Endodermal cell (in vitro differentiated cells): ENCODE data around the gene TMIGD1. TPM values are rescaled to one million over a fixed set of nuclear protein-coding genes. Genes with fewer than 3 reads are reported as not detected.

ENCODE experiments used
- DNase-seq: peaks from one replicate; pipeline ENCODE4 v3.0.0-alpha.2; 2017
- H3K27ac ChIP-seq: 2 replicates; pipeline ENCODE4 v1.5.1; 2013; ENCODE audit warnings: mild to moderate bottlenecking, low read depth, low read length, moderate library complexity
- H3K27me3 ChIP-seq: 2 replicates; pipeline ENCODE4 v1.6.1; 2013; ENCODE audit warnings: mild to moderate bottlenecking, low read length, moderate library complexity; ENCODE audit not compliant: insufficient read depth, control insufficient read depth, poor library complexity, severe bottlenecking
- H3K36me3 ChIP-seq: 2 replicates; pipeline ENCODE4 v1.7.0; 2013; ENCODE audit warnings: mild to moderate bottlenecking, low read length, moderate library complexity; ENCODE audit not compliant: control insufficient read depth, insufficient read depth
- H3K4me1 ChIP-seq: one replicate; pipeline ENCODE4 v1.7.0; 2013; ENCODE audit warnings: low read length; ENCODE audit not compliant: control insufficient read depth, insufficient read depth
- H3K4me3 ChIP-seq: 2 replicates; pipeline ENCODE4 v1.5.1; 2013; ENCODE audit warnings: mild to moderate bottlenecking, low read length, moderate library complexity
- H3K9ac ChIP-seq: 2 replicates; pipeline ENCODE4 v1.6.1; 2013; ENCODE audit warnings: mild to moderate bottlenecking, low read length, moderate library complexity; ENCODE audit not compliant: poor library complexity, severe bottlenecking; ENCODE audit errors: extremely low read depth
- H3K9me3 ChIP-seq: 2 replicates; pipeline ENCODE4 v1.6.1; 2013; ENCODE audit warnings: mild to moderate bottlenecking, low read length, moderate library complexity; ENCODE audit not compliant: control insufficient read depth
- H3K27ac Mint-ChIP-seq: 2 replicates; pipeline ENCODE4 v1.8.0; 2020; ENCODE audit warnings: mixed read lengths
- H3K27me3 Mint-ChIP-seq: 2 replicates; pipeline ENCODE4 v1.8.0; 2021; ENCODE audit warnings: mild to moderate bottlenecking, mixed read lengths; ENCODE audit not compliant: insufficient read depth
- H3K36me3 Mint-ChIP-seq: 2 replicates; pipeline ENCODE4 v1.8.0; 2020; ENCODE audit warnings: low read depth, mixed read lengths
- H3K4me1 Mint-ChIP-seq: 2 replicates; pipeline ENCODE4 v1.8.0; 2020; ENCODE audit warnings: mixed read lengths
- H3K4me3 Mint-ChIP-seq: 2 replicates; pipeline ENCODE4 v1.8.0; 2020; ENCODE audit warnings: mild to moderate bottlenecking, moderate library complexity, mixed read lengths
- H3K9me3 Mint-ChIP-seq: 2 replicates; pipeline ENCODE4 v1.8.0; 2020; ENCODE audit warnings: mild to moderate bottlenecking, mixed read lengths
- CTCF ChIP-seq: fragments of 200-600 bp; sonication (generic); conservative IDR thresholded peaks from 2 replicates; pipeline ENCODE4 v1.5.0; 2021; ENCODE audit warnings: antibody characterized with exemption, mild to moderate bottlenecking
- WGBS, 2 experiments: methylation state at CpG; one replicate each; pipeline versions ENCODE4 v1.1.5 to v1.1.7; 2013; ENCODE audit warnings: missing lambda C conversion rate in 2 of 2, mixed read lengths in 1 of 2; ENCODE audit not compliant: insufficient coverage in 1 of 2, insufficient read length in 1 of 2; 5-methylcytosine and 5-hydroxymethylcytosine counted together
- total RNA-seq, 2 donors: library from RNA; stranded (reverse); fragmentation: NEBNext Ultra II Directional in 1 of 2; extraction: Animal tissue kit (Norgen Biotek cat#: 25700) in 1 of 2; gene quantifications; 2 replicates in 1 of 2; 3 replicates in 1 of 2; pipeline ENCODE4 v1.2.1, GENCODE V29; 2021

TMIGD1 gene
- total RNA-seq, 2 donors from 2014 or later = not detected

GRCh38 chr17:30347488-30347887 lies 13.6 kb upstream of the TMIGD1 start:
- Mint-ChIP-seq H3K4me3 (no peak overlapping the region), H3K36me3 (no peaks in the 10 kb centered on the region), H3K9me3 (no peaks in the 10 kb centered on the region), H3K27me3 (no peaks in the 10 kb centered on the region), H3K27ac (no peak overlapping the region), H3K4me1 (peaks cover 18% of the 10 kb centered on the region)
- peaks cover 6% of the 10 kb centered on the region for H3K4me1 ChIP-seq
- no peak overlapping the region for H3K9ac ChIP-seq
- 79 to 82% methylated on average over 3 to 4 of the region's 4 CpGs for WGBS, 2 experiments
- no peak overlapping the region for H3K27ac ChIP-seq
- TF ChIP-seq CTCF = no peak
- no peaks in the 10 kb centered on the region for H3K27me3 ChIP-seq
- no peak for DNase-seq
- H3K36me3 ChIP-seq = no peaks in the 10 kb centered on the region
- H3K4me3 ChIP-seq = peak overlapping the region; percentile 10
- H3K9me3 ChIP-seq = no peaks in the 10 kb centered on the region

- peaks cover 6% of the 10 kb centered on the region for H3K4me1 ChIP-seq
- H3K27ac ChIP-seq = no peak overlapping the region
- Mint-ChIP-seq H3K36me3 (no peaks in the 10 kb centered on the region), H3K4me3 (no peak overlapping the region), H3K27me3 (no peaks in the 10 kb centered on the region), H3K9me3 (no peaks in the 10 kb centered on the region), H3K27ac (no peak overlapping the region), H3K4me1 (peaks cover 18% of the 10 kb centered on the region)
- H3K27me3 ChIP-seq = no peaks in the 10 kb centered on the region
- WGBS, 2 experiments = 93 to 100% methylated on average over 2 to 3 of the region's 3 CpGs
- TF ChIP-seq CTCF = no peak
- DNase-seq = no peak
- H3K9ac ChIP-seq = no peak overlapping the region
- no peaks in the 10 kb centered on the region for H3K36me3 ChIP-seq
- no peaks in the 10 kb centered on the region for H3K9me3 ChIP-seq
- no peak overlapping the region for H3K4me3 ChIP-seq
Measured at GRCh38 chr17:30346221-30346795, 12.5 kb upstream of the TMIGD1 start.

DNA sequence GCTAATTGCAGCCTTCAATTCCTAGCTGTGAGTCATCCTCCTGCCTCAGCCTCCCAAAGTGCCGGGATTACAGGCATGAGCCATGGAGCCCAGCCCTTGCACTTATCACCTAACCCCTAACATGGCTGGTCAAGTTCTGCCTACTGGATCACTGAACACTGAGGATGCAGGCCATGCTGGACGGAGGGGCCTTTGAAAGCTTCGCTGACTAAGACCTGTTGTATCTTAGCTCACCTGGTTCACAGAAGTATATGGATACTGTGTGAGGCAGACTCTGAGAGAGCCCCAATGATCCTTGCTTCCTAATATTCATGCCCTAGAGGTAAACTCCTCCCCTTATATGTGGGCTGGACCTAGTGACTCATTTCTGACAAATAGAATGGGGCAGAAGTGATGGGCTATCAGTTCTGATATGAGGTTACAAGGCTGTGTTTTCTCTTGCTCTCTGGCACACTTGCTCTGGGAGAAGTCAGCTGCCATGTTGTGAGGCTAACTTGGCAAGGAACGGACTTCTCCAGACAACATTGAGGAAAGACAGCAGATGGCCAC lies 11.7 kb upstream of the TMIGD1 start:
- no peak overlapping the region for H3K9ac ChIP-seq
- H3K4me3 Mint-ChIP-seq = no peak overlapping the region
- no peaks in the 10 kb centered on the region for H3K27me3 Mint-ChIP-seq
- 97% methylated on average over 3 to 4 of the region's 4 CpGs for WGBS, 2 experiments
- H3K36me3 ChIP-seq = no peaks in the 10 kb centered on the region
- TF ChIP-seq CTCF = no peak
- H3K36me3 Mint-ChIP-seq = no peaks in the 10 kb centered on the region
- H3K9me3 ChIP-seq = no peaks in the 10 kb centered on the region
- peaks cover 9% of the 10 kb centered on the region for H3K4me1 ChIP-seq
- H3K27ac ChIP-seq = no peak overlapping the region
- H3K27ac Mint-ChIP-seq = no peak overlapping the region
- no peaks in the 10 kb centered on the region for H3K27me3 ChIP-seq
- H3K4me1 Mint-ChIP-seq = peaks cover 23% of the 10 kb centered on the region
- no peaks in the 10 kb centered on the region for H3K9me3 Mint-ChIP-seq
- no peak for DNase-seq
- no peak overlapping the region for H3K4me3 ChIP-seq
